Spleen (tissue), 7 donors: Measurements from ENCODE around the gene SNX24.

Experiments used
- POLR2A ChIP-seq, 3 donors: fragments of 450-650 bp; IDR thresholded peaks; one replicate each; pipeline ENCODE4 v1.5.1; 2017; ENCODE audit warnings: antibody characterized with exemption in 3 of 3, mild to moderate bottlenecking in 1 of 3
- TF ChIP-seq, protein P1 (sequence below), 11 experiments: fragments of 200-600 bp in 7 of 11; fragments of 450-650 bp in 4 of 11; sonication (generic) in 4 of 11; IDR thresholded peaks in 8 of 11; conservative IDR thresholded peaks in 3 of 11; 1 replicate in 7 of 11; 2 replicates in 4 of 11; pipeline versions ENCODE4 v1.4.0 to v1.8.0; 2016 to 2021; ENCODE audit warnings: antibody characterized with exemption in 11 of 11, inconsistent platforms in 4 of 11, mild to moderate bottlenecking in 1 of 11
- donor health status: DM: no; HTN: no; CAD: no; lungs with moderate emphysema.
- donor health status: DM: no; HTN: no; CAD: no.
- donor health status: DM: no; HTN: no; CAD: no.

DNA sequence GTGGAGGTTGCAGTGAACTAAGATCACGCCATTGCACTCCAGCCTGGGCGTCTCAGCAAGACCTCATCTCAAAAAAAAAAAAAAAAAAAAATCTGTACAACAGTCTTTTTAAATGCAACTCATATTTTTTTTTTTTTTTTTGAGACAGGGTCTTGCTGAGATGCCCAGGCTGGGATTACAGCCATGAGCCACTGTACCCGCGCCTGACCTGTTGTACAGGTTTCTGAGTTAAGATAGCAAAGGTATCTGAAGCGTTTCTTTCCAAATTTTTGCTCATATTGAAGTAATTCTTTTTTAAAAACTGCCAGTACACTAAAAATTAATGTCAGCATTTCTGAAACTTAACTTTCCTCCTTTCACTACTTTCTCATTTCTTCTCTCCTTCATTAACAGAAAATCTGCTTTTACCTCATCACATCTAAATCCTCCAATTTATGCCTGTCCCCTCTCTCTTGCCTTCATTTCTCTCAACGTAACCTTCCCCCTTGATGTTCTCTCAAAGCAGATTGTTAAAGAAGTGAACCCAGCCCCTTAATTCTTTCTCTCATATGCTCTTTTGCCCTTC is 3.3 kb upstream of the SNX24 start:
- no peak for TF ChIP-seq POLR2A (IDR thresholded peaks at IDR 0.05)
- TF ChIP-seq, protein P1, sequence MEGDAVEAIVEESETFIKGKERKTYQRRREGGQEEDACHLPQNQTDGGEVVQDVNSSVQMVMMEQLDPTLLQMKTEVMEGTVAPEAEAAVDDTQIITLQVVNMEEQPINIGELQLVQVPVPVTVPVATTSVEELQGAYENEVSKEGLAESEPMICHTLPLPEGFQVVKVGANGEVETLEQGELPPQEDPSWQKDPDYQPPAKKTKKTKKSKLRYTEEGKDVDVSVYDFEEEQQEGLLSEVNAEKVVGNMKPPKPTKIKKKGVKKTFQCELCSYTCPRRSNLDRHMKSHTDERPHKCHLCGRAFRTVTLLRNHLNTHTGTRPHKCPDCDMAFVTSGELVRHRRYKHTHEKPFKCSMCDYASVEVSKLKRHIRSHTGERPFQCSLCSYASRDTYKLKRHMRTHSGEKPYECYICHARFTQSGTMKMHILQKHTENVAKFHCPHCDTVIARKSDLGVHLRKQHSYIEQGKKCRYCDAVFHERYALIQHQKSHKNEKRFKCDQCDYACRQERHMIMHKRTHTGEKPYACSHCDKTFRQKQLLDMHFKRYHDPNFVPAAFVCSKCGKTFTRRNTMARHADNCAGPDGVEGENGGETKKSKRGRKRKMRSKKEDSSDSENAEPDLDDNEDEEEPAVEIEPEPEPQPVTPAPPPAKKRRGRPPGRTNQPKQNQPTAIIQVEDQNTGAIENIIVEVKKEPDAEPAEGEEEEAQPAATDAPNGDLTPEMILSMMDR (IDR thresholded peaks at IDR 0.05 in 8 of 11, conservative IDR thresholded peaks at IDR 0.05 in 3 of 11), result no peak
